VCaP (cell line): ENCODE results near the gene TPRG1L.

Experiments used
- H3K27ac ChIP-seq: fragments of 450-650 bp; 2 replicates; pipeline ENCODE4 v1.5.1; 2017
- CTCF ChIP-seq: fragments of 450-650 bp; conservative IDR thresholded peaks from 2 replicates; pipeline ENCODE4 v1.5.1; 2017; ENCODE audit warnings: mild to moderate bottlenecking, moderate library complexity

Gene TPRG1L

GRCh38 chr1:3673381-3674099 lies 48.7 kb downstream of the TPRG1L start:
- peak overlapping the region; percentile 45; the same call in 1 of the 2 replicates for H3K27ac ChIP-seq
- no peak for TF ChIP-seq CTCF

GRCh38 chr1:3674100-3675094 lies 49.6 kb downstream of the TPRG1L start:
- TF ChIP-seq CTCF = no peak
- peak overlapping the region; percentile 45; the same call in 1 of the 2 replicates for H3K27ac ChIP-seq

- peak overlapping the region; percentile 45; the same call in 1 of the 2 replicates for H3K27ac ChIP-seq
- TF ChIP-seq CTCF = no peak
Measured at GRCh38 chr1:3675436-3675835, 50.6 kb downstream of the TPRG1L start.

GRCh38 chr1:3676581-3677470 lies 52.0 kb downstream of the TPRG1L start:
- no peak overlapping the region for H3K27ac ChIP-seq
- no peak for TF ChIP-seq CTCF

- no peak overlapping the region for H3K27ac ChIP-seq
- TF ChIP-seq CTCF = no peak
Measured at GRCh38 chr1:3677484-3677883, 52.7 kb downstream of the TPRG1L start.

- H3K27ac ChIP-seq = no peak overlapping the region
- no peak for TF ChIP-seq CTCF
Measured at GRCh38 chr1:3678361-3679097, 53.7 kb downstream of the TPRG1L start.
